Liver (tissue), 9 donors: Measurements from ENCODE around the gene TSPAN17. TPM values are rescaled to one million over a fixed set of nuclear protein-coding genes. Genes with fewer than 3 reads are reported as not detected.

ENCODE experiments used
- DNase-seq: peaks from one replicate; pipeline ENCODE4 v3.0.0-alpha.2; 2017; ENCODE audit warnings: low spot score
- H3K27ac ChIP-seq, 2 donors: one replicate each; pipeline ENCODE4 v1.7.0; 2013; ENCODE audit warnings: inconsistent platforms in 2 of 2, low read length in 2 of 2, control low read depth in 1 of 2, low read depth in 1 of 2, mild to moderate bottlenecking in 1 of 2
- H3K27me3 ChIP-seq, 4 donors: one replicate each; pipeline versions ENCODE4 v1.6.1 to v1.7.0; 2013; ENCODE audit warnings: low read length in 3 of 4, inconsistent platforms in 1 of 4, mild to moderate bottlenecking in 1 of 4, moderate library complexity in 1 of 4; ENCODE audit not compliant: control insufficient read depth in 4 of 4, insufficient read depth in 4 of 4
- H3K36me3 ChIP-seq, 4 donors: one replicate each; pipeline versions ENCODE4 v1.6.1 to v1.7.0; 2013; ENCODE audit warnings: low read length in 3 of 4, mild to moderate bottlenecking in 3 of 4, low read depth in 1 of 4, moderate library complexity in 1 of 4; ENCODE audit not compliant: control insufficient read depth in 4 of 4, insufficient read depth in 3 of 4
- H3K4me1 ChIP-seq, 4 donors: one replicate each; pipeline versions ENCODE4 v1.6.1 to v1.7.0; 2013; ENCODE audit warnings: low read length in 3 of 4, mild to moderate bottlenecking in 3 of 4, moderate library complexity in 1 of 4; ENCODE audit not compliant: control insufficient read depth in 4 of 4, insufficient read depth in 4 of 4
- H3K4me3 ChIP-seq, 3 donors: one replicate each; pipeline versions ENCODE4 v1.6.1 to v1.7.0; 2013; ENCODE audit warnings: low read length in 3 of 3, control low read depth in 1 of 3, low read depth in 1 of 3, mild to moderate bottlenecking in 1 of 3
- H3K9ac ChIP-seq, 2 donors: one replicate each; pipeline ENCODE4 v1.7.0; 2013; ENCODE audit warnings: low read length in 2 of 2, mild to moderate bottlenecking in 2 of 2, moderate library complexity in 2 of 2, control low read depth in 1 of 2, low read depth in 1 of 2
- H3K9me3 ChIP-seq, 4 donors: one replicate each; pipeline versions ENCODE4 v1.6.1 to v1.7.0; 2013; ENCODE audit warnings: low read length in 3 of 4; ENCODE audit not compliant: control insufficient read depth in 4 of 4
- CTCF ChIP-seq: fragments of 150-350 bp; IDR thresholded peaks from 2 replicates; pipeline ENCODE4 v1.5.1; 2017; ENCODE audit warnings: improper control_type of control experiment, low read depth, low read length; ENCODE audit not compliant: missing input control
- EGR1 ChIP-seq, 2 donors: IDR thresholded peaks; 2 replicates each; pipeline ENCODE4 v1.6.1; 2016 to 2018; ENCODE audit warnings: antibody characterized with exemption in 2 of 2, low read depth in 2 of 2
- FOXA1 ChIP-seq: IDR thresholded peaks from 2 replicates; pipeline ENCODE4 v1.6.1; 2016; ENCODE audit warnings: antibody characterized with exemption
- FOXA2 ChIP-seq: IDR thresholded peaks from 2 replicates; pipeline ENCODE4 v1.6.1; 2016; ENCODE audit warnings: antibody characterized with exemption
- GABPA ChIP-seq, 2 donors: IDR thresholded peaks in 1 of 2; conservative IDR thresholded peaks in 1 of 2; 2 replicates each; pipeline ENCODE4 v1.6.1; 2016; ENCODE audit warnings: antibody characterized with exemption in 2 of 2, mild to moderate bottlenecking in 1 of 2, moderate library complexity in 1 of 2
- HNF4G ChIP-seq: IDR thresholded peaks from 2 replicates; pipeline ENCODE4 v1.6.1; 2016; ENCODE audit warnings: antibody characterized with exemption
- MAX ChIP-seq: IDR thresholded peaks from 2 replicates; pipeline ENCODE4 v1.6.1; 2016; ENCODE audit warnings: antibody characterized with exemption
- NR2F2 ChIP-seq: IDR thresholded peaks from 2 replicates; pipeline ENCODE4 v1.6.1; 2016; ENCODE audit warnings: antibody characterized with exemption
- RAD21 ChIP-seq, 2 donors: IDR thresholded peaks; 2 replicates each; pipeline ENCODE4 v1.6.1; 2016; ENCODE audit warnings: antibody characterized with exemption in 2 of 2, mild to moderate bottlenecking in 2 of 2
- REST ChIP-seq: IDR thresholded peaks from 2 replicates; pipeline ENCODE4 v1.6.1; 2016; ENCODE audit warnings: antibody characterized with exemption, mild to moderate bottlenecking
- RXRA ChIP-seq, 2 donors: IDR thresholded peaks; 2 replicates each; pipeline ENCODE4 v1.6.1; 2017 to 2018; ENCODE audit warnings: antibody characterized with exemption in 2 of 2, mild to moderate bottlenecking in 1 of 2
- SP1 ChIP-seq: IDR thresholded peaks from 2 replicates; pipeline ENCODE4 v1.6.1; 2018; ENCODE audit warnings: antibody characterized with exemption, mild to moderate bottlenecking
- TAF1 ChIP-seq: conservative IDR thresholded peaks from 2 replicates; pipeline ENCODE4 v1.6.1; 2016; ENCODE audit warnings: antibody characterized with exemption, mild to moderate bottlenecking
- YY1 ChIP-seq: IDR thresholded peaks from 2 replicates; pipeline ENCODE4 v1.6.1; 2016; ENCODE audit warnings: antibody characterized with exemption, mild to moderate bottlenecking
- ZBTB33 ChIP-seq: IDR thresholded peaks from 2 replicates; pipeline ENCODE4 v1.6.1; 2016; ENCODE audit warnings: antibody characterized with exemption
- WGBS: extraction: QIAGEN DNeasy Blood & Tissue Kit; methylation state at CpG from one replicate; pipeline ENCODE4 v1.1.7; 2013; 5-methylcytosine and 5-hydroxymethylcytosine counted together
- polyA plus RNA-seq, 2 donors: library from polyadenylated mRNA; stranded (reverse) in 1 of 2; unstranded in 1 of 2; fragments of 200-250 nt in 1 of 2; fragments of >200 nt in 1 of 2; fragmentation: Nextera tagmentation in 1 of 2; extraction: Ambion mirVana in 1 of 2; gene quantifications; one replicate each; pipeline versions ENCODE4 v1.2.1 to v1.2.3, GENCODE V29; 2013 to 2015
- total RNA-seq, 2 donors: library from RNA; depleted of rRNA; stranded (reverse); fragments of >200 nt; gene quantifications; one replicate each; pipeline ENCODE4 v1.2.3, GENCODE V29; 2014
- donor health status: healthy.
- donor health status: healthy.
- donor health status: healthy.
- donor health status: healthy.
- donor health status: healthy.

The TSPAN17 gene
- total and polyA plus RNA-seq, 4 donors, result 5.7 to 43.4 (median 16.2) TPM

- no peak for TF ChIP-seq YY1
- no peak for TF ChIP-seq HNF4G
- TF ChIP-seq FOXA2, result no peak
- TF ChIP-seq GABPA (IDR thresholded peaks at IDR 0.05 in 1 of 2, conservative IDR thresholded peaks at IDR 0.05 in 1 of 2), result no peak
- DNase-seq, result no peak
- Histone ChIP-seq H3K9ac (no peak overlapping the region), H3K27me3 (no peaks in the 10 kb centered on the region), H3K9me3 (no peaks in the 10 kb centered on the region), H3K4me3 (no peak overlapping the region), H3K4me1 (peaks cover 5 to 18% (median 14%) of the 10 kb centered on the region in 4 donors), H3K36me3 (no peaks in the 10 kb centered on the region), H3K27ac (no peak overlapping the region)
- WGBS, result 96% methylated on average over 7 of the region's 7 CpGs
Observed at GRCh38 chr5:176646049-176646706, 1.1 kb upstream of the TSPAN17 start.

GRCh38 chr5:176646707-176647029, 616 bp upstream of the TSPAN17 start:
- DNase-seq, result no peak
- Histone ChIP-seq H3K9ac (no peak overlapping the region), H3K27ac (peak overlapping the region; percentile 18 to 40), H3K9me3 (no peaks in the 10 kb centered on the region), H3K4me3 (peak overlapping the region; percentile 51 to 76 (median 59)), H3K4me1 (peaks cover 5 to 18% (median 14%) of the 10 kb centered on the region in 4 donors), H3K27me3 (no peaks in the 10 kb centered on the region), H3K36me3 (no peaks in the 10 kb centered on the region)
- 33% methylated on average over 11 of the region's 11 CpGs for WGBS
- TF ChIP-seq MAX (no peak), RXRA (IDR thresholded peaks at IDR 0.05) (no peak), CTCF (no peak), TAF1 (no peak), REST (no peak), YY1 (no peak), HNF4G (no peak), FOXA1 (no peak), RAD21 (IDR thresholded peaks at IDR 0.05) (no peak), SP1 (no peak), NR2F2 (no peak), ZBTB33 (no peak), EGR1 (IDR thresholded peaks at IDR 0.05; ENCODE audit: low read depth in 2 of 2) (no peak)
